ENCODE results near the gene CLEC20A.

DNA sequence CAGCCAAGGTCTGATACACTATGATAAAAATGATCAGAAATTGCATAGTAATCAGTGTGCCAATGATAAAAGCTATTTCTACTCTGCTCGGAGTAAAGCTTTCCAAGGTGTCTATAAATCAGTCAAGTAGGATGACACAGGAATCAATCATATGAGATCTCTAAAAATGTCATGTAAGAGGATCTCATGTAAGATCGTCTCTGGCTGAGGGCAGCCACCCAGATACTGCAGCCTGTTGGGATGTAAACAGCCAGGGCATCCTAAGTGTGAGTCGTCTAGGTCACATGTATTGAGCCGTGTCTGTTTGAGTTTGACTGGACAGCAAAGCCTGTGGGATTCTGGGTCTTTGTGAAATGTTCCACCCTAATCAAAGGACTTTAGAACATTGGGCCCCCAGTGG, 13.4 kb upstream of the CLEC20A start:
- TF ChIP-seq POLR2A (IDR thresholded peaks at IDR 0.05; ENCODE audit: low read depth, low read length): no peak
- no peak for TF ChIP-seq POLR2AphosphoS5 (IDR thresholded peaks at IDR 0.05; ENCODE audit: low read depth, low read length)
- TF ChIP-seq TAF1 (IDR thresholded peaks at IDR 0.05; ENCODE audit: borderline replicate concordance, low read depth, low read length): no peak

Measured in GM12892 (cell line).